Astrocyte of the spinal cord (primary cell): Measurements from ENCODE around the gene OR4F6.

ENCODE experiments used
- DNase-seq: peaks from one replicate; pipeline ENCODE4 v3.0.0; 2011; ENCODE audit warnings: low read depth, low spot score
- H3K4me3 ChIP-seq: 2 replicates; pipeline ENCODE4 v1.5.1; 2011; ENCODE audit warnings: low read depth, mild to moderate bottlenecking, low read length, moderate library complexity
- CTCF ChIP-seq: IDR thresholded peaks from 2 replicates; pipeline ENCODE4 v1.5.1; 2012; ENCODE audit warnings: low read depth, mild to moderate bottlenecking, low read length, inconsistent platforms
- in situ Hi-C: cut with HindIII; loops from 2 replicates; pipeline ENCODE4 v1.10.0; 2017; ENCODE audit warnings: low sequenced_read_pairs

Gene OR4F6

GRCh38 chr15:101805605-101806345 is 2.5 kb downstream of the OR4F6 start:
- in situ Hi-C loops: no loop called here
- no peak for DNase-seq
- H3K4me3 ChIP-seq: no peak overlapping the region
- no peak for TF ChIP-seq CTCF

GRCh38 chr15:101807345-101807945 is 4.1 kb downstream of the OR4F6 start:
- TF ChIP-seq CTCF: no peak
- no peak overlapping the region for H3K4me3 ChIP-seq
- in situ Hi-C loops: no loop called here
- peak; percentile 88 for DNase-seq

GRCh38 chr15:101808201-101808600 is 4.9 kb downstream of the OR4F6 start:
- DNase-seq: peak; percentile 70
- H3K4me3 ChIP-seq: no peak overlapping the region
- in situ Hi-C loops: no loop called here
- no peak for TF ChIP-seq CTCF

GRCh38 chr15:101810456-101810855 is 7.1 kb downstream of the OR4F6 start:
- no peak for DNase-seq
- H3K4me3 ChIP-seq: no peak overlapping the region
- in situ Hi-C loops: no loop called here
- no peak for TF ChIP-seq CTCF

GRCh38 chr15:101810876-101811275 is 7.6 kb downstream of the OR4F6 start:
- no peak for TF ChIP-seq CTCF
- in situ Hi-C loops: no loop called here
- no peak for DNase-seq

GRCh38 chr15:101811902-101812301 is 8.6 kb downstream of the OR4F6 start, which contains the start of gene OR4F15:
Gene OR4F15 (plus strand): TSS chr15:101812202. CDS start chr15:101818187, 5,985 bp downstream.
- DNase-seq: no peak
- in situ Hi-C loops: no loop called here
- no peak within 1 kb of the TSS for H3K4me3 ChIP-seq
- TF ChIP-seq CTCF: no peak

More at GRCh38 chr15:101810876-101811275, 7.6 kb downstream of the OR4F6 start:
- H3K4me3 ChIP-seq: no peak overlapping the region
